GM19025 (cell line): Measurements from ENCODE around the gene NBL1.

Experiments used
- ATAC-seq: cut with Tn5 transposase; IDR thresholded peaks from one replicate; pipeline ENCODE4 v1.9.1; 2021; ENCODE audit warnings: mild to moderate bottlenecking, low read depth, moderate library complexity; ENCODE audit not compliant: unreplicated experiment

NBL1 gene

DNA sequence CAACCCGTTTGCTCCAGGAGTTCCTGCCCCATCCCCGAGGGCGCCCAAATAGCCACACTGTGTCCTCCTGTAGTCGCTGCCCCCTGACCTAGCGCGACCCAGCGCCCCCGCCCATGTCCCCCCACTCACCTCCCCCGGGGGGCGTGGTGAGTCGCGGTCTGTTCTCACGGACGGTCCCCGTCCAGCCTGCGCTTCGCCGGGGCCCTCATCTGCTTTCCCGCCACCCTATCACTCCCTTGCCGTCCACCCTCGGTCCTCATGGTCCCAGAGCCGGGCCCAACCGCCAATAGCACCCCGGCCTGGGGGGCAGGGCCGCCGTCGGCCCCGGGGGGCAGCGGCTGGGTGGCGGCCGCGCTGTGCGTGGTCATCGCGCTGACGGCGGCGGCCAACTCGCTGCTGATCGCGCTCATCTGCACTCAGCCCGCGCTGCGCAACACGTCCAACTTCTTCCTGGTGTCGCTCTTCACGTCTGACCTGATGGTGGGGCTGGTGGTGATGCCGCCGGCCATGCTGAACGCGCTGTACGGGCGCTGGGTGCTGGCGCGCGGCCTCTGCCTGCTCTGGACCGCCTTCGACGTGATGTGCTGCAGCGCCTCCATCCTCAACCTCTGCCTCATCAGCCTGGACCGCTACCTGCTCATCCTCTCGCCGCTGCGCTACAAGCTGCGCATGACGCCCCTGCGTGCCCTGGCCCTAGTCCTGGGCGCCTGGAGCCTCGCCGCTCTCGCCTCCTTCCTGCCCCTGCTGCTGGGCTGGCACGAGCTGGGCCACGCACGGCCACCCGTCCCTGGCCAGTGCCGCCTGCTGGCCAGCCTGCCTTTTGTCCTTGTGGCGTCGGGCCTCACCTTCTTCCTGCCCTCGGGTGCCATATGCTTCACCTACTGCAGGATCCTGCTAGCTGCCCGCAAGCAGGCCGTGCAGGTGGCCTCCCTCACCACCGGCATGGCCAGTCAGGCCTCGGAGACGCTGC lies 21.7 kb downstream of the NBL1 start:
- ATAC-seq, result no peak

DNA sequence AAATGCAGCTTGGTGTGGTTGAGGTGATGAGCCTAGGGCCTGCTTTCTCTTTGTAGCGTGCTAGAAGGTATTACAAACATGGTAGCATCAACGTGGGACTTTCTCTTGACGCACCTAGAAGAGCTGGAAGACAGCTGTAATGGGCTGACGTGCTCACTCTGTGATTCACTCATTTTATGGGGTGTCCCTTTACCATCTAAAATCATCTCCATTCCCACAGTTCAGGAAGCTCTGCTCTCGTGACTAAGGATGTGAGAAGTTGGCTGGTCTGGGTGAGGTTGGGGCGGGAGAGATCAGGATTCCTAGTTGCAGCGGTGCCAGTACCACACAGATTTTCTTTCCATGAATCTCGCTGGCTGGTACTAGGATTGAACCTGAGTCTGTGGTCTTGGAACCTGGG lies 24.8 kb downstream of the NBL1 start:
- no peak for ATAC-seq

DNA sequence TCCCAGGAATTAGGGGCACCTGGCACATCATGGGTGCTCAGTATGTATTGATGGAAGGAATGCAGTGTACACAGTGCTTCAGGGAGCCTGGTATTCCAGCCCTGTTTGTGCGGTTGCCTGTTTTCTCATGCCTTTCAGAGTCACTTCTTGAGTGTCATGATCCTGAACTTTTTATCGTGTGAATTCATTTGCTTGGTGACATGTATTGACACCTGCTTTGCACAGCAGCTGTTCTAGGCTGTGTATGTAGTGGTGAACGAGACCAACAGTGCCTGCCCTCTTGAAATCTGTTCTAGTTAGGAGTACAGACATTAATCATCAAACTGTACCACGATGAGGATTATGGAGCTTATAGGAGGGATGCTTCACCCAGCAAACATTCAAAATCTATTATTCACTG lies 26.7 kb downstream of the NBL1 start:
- no peak for ATAC-seq

DNA sequence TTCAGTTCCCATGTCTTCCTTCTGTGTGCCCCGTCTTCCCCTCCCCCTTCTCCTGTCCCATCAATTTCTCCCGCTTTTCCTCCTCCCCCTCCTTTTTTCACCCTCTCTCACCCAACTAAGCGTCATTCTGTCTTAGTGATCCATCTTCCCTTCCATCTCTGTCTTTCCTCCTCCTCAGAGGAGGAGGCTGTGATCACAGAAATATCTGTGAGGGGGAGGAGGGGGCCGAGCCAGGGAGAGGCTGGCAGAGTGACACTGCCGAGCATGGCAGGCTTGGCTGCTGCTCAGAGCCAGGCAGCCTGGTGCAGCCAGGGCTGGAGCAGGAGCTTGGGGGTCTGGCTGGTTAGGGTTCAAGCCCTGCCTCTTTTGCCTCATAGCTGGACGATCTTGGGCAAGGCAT lies 28.1 kb downstream of the NBL1 start:
- ATAC-seq, result no peak

DNA sequence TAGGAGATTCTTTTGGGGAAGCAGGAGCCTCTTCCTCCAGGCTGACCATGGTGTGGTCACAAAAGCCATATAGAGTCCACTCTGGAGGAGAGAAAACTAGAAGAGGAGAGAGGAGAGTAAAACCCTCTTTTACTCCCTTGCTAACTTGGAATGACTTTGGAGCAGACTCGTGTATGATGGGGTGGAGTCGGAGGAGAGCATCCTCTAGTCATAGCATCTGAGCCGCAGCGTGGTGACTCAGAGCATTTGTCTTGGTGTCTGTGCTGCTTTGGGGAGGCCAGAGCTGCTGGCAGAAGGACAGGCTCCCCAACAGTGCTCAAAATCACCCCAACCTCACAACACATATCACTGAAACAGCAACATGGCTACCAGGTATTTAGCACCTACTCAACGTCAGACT lies 31.7 kb downstream of the NBL1 start:
- ATAC-seq, result no peak

DNA sequence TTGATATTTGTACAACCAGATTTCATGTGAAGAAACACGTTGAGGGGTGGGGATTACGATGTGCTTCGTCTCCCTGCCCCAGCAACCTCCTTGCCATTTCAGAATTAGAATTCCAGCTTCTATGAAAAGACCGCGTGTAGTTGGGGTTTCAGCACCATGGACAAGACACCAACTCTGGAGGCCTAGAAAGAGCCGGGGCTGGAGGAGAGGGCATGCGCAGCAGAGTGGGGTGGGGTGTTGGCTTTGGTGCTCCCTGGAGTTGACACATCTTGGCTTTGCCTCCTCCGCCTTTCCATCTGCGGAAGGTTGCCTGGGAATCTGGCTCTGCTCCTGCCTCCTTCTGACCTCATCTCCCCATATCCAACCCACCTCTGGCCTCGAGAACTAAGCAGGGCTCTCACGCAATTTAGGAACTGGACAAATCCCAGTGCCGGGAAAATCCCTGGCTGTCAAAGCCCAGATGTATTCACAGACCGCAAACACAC lies 32.4 kb downstream of the NBL1 start:
- no peak for ATAC-seq

DNA sequence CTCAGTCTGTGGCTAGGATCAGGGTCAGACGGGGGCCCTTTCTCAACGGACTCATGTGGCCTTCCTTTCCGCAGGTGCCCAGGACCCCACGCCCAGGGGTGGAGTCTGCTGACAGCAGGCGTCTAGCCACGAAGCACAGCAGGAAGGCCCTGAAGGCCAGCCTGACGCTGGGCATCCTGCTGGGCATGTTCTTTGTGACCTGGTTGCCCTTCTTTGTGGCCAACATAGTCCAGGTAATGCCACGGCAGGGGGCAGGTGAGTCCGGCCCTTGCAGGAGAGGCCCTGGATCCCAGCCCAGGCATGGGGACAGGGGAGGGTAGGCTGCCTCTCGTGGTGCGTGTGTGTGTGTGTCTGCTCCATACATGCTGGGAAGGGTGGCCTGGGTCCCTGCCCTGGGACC lies 34.4 kb downstream of the NBL1 start:
- ATAC-seq, result no peak

DNA sequence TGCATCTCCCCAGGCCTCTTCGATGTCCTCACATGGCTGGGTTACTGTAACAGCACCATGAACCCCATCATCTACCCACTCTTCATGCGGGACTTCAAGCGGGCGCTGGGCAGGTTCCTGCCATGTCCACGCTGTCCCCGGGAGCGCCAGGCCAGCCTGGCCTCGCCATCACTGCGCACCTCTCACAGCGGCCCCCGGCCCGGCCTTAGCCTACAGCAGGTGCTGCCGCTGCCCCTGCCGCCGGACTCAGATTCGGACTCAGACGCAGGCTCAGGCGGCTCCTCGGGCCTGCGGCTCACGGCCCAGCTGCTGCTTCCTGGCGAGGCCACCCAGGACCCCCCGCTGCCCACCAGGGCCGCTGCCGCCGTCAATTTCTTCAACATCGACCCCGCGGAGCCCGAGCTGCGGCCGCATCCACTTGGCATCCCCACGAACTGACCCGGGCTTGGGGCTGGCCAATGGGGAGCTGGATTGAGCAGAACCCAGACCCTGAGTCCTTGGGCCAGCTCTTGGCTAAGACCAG lies 34.9 kb downstream of the NBL1 start:
- ATAC-seq, result no peak

DNA sequence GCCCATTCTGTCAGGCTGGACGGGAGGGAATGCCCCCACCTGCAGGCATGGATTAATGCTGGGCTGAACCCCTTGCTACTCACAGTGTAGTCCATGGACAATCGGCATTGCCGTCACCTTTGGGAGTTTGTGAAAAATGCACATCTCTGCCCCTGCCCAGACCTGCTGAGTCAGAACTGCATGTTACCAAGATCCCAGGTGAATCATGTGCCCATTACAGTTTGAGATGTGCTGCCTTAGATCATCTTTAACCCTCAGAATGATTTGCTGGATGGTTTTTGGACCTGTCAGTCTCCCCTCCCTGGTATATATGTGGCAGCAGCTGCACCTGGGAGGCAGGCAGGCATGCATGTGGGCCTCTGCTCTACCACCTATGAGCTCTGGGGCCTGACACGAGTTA lies 35.6 kb downstream of the NBL1 start:
- ATAC-seq, result no peak

DNA sequence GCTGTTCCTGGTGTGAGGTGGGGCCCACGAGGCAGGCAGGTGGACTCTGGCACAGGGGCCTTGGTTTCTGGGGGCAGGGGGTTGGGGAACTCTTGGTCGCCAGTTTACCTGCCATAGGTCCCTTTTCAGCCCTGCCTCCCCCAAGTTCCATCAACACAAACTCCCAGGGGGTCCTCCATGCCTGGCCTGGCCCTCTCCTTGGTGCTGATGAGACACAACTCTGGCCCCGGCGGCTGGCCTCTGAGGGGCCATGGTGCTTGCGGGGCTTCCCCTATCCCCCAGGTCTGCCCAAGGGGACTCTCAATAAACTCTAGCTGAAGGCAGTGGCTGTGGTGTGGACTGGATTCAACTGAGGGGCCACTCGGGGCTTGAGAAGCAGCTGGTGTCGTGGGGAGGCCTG lies 36.5 kb downstream of the NBL1 start:
- ATAC-seq, result no peak

DNA sequence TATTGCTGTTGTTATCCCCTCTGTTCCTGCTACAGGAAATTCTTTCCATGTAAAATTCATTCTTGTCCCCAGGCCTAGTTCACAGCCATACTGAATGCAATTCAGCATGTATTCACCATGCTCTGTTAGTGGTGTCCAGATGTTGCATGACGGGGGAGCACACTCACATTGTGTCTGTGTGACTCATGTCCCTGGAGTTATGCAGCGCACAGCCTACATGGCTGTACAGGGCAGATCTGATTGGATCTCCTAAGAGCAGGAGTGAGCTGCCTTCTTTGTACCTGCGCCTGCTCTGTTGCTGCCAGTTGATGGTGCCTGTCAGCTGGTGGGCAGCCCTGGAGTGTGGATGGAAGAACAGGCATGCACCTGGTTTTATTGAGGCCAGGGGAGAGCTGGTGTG lies 38.1 kb downstream of the NBL1 start:
- ATAC-seq, result no peak

DNA sequence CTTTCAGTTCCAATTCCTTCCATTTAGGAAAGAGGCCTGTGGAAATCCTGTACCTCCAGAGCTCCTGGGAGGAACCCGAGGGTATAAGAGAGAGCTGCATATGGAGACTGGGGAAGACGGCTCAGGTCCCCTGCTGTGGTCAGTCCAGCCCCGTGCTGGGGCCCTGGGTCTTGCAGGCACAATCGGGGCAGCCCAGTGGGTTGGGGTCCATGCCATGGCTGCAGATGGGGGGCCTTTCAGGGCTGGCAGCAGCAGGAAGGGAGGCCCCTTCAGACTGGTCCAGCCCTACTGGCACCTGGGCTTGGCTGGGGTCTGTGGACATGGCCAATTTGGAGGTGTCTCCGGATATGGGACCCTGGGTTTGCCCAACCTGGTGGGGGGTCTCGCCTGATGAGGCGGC lies 38.8 kb downstream of the NBL1 start:
- ATAC-seq, result no peak

DNA sequence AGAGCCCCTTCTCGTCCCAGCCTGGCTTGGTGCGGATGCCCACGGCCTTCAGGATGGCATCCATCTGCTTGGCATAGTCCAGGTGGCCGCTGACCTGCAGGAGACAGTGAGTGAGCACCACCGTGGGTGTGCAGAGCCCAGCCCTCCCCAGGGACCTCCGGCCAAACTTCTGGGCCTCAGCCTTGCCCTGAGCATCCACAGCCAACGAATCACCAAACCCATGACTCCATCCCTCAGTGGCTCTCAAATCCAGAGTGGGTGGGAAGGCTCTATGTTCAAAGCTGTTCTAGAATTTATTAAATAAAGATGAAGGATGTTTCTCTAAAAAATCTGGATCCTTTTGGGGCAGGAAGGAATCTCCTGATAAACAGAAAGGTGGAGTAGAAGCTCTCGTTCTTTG lies 39.2 kb downstream of the NBL1 start:
- ATAC-seq, result no peak

DNA sequence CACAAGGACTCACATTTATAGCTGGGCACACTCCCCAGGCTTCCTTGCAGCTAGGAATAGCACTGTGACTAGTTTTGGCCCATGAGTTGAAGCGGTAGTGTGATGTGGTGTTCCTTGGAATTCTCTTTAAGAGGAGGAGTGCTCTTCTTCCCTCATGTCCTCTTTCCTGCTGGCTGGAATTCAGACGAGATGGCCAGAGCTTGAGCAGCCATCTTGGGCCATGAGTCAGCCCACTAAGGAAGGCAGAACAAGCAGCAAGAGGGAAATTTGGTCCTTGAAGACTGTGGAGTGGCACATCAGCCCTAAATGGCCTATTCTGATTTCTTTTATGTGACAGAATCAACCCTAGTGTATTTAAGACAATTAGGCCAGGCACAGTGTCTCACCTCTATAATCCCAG lies 40.6 kb downstream of the NBL1 start:
- no peak for ATAC-seq

DNA sequence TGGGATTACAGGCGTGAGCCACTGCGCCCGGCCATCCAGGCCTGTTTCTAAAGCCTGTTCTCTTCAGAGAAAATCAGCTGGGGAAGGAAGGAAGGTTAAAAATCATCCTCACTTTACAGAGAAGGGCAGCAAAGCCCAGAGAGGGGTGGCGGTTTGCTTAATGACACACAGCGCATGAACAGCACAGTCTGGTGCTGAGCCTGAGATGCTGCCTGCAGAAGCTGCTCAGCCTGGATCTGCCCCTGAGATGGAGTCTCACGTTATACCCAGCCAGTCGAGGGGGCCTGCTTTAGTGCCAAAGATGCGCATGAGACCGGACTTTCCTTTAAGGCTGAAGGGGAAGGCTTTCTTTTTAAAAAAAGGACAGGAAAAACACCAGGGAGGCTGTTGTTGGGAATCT lies 41.9 kb downstream of the NBL1 start:
- ATAC-seq, result no peak

DNA sequence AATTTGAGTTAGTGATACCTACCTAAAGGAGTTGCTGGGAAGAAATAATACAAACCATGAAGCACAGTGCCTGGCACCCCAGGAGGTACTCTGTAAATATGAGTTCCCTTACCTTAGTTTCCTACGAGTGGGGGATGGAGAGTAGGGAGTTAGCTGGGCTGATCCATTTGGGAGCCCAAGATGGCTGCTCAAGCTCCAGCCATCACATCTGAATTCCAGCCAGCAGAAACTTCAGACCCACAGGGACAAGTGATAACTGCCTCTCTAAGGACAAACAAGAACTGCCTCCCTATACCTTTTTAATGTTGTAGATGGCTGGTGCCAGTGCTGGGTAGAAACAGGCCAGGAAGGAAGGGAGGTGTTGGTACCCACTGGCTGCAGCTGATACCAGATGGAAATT lies 43.3 kb downstream of the NBL1 start:
- no peak for ATAC-seq

DNA sequence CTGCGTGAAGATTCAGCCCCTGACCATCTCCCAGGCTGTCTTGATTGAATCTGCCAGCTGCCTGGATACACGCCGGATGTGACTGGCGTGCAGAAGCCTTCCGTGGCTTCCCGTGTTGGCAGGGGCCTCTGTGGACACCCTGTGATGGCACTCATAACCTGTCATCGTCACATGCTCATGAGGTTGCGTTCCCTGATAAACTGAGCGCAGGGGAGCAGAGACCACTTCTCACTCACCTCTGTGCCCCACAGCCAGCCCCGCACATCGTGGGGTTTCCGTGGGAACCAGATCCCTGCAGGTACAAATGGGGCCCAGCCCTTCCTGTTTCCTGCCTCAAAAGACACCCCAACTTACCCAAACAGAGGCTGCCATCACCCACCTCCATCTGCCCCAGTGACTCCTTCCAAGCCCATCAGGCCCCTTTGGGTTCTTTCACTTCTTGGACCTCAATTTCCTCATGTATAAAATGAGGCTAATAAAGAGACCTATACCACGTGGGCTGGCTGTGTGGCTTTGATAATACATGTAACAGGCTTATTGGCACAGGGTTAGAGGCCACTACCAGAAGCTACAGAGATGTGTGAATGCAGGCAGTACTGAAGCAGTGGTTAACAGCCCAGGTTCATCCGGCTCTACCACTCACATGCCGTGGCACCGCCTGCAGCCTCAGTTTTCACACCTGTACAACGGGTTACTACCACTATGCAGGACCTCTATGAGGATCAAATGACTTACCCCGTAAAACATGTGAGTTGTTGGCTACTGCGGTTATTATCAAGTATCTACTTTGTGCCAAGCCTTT lies 44.1 kb downstream of the NBL1 start:
- no peak for ATAC-seq

DNA sequence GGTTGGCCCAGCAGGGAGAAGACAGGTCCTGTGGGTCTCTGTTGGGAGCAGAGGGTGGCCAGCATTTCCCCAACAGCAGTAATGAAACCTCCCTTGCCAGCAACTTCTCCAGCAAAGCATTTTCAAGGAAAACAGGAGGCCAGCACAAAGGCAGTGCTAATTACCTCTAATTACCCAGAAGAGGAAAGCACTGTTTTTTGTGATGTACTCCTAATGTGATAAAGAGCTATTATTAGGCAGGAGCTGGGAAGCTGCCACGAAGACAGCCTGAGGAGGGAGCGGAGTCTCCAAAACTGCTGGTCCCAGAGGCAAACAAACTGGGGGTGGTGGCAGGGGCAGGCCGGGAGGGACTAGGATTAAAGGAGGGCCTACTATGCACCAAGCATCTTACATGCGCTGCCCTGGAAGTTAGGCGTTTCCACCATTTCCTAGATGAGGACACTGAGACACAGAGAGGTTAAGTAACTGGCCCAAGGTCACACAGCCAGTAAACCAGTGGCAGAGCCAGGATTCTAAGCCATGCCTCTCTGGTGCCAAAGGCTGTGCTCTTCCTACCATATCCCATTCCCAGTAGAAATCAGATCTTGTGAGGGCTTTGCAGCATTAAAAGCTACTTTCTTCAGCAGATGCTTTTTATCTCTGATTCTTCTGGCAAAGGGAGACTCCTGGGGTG lies 45.1 kb downstream of the NBL1 start:
- no peak for ATAC-seq

DNA sequence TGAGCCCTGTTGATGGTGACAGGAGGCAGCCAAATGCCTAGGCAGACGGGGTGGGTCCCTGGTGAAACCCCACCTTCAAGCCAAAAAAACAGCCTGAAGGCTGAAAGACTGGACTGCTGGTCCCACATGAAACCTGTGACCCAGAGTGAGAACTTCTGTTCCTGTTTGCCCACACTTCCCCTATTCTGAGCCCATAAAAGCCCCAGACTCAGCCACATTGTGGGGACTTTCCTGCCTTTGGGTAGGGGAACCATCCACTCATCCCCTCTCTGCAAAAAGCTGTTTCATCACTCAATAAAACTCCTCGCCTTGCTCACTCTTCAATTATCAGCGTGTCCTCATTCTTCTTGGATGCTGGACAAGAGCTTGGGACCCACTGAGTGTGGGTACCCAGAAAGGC lies 45.7 kb downstream of the NBL1 start:
- ATAC-seq, result no peak

DNA sequence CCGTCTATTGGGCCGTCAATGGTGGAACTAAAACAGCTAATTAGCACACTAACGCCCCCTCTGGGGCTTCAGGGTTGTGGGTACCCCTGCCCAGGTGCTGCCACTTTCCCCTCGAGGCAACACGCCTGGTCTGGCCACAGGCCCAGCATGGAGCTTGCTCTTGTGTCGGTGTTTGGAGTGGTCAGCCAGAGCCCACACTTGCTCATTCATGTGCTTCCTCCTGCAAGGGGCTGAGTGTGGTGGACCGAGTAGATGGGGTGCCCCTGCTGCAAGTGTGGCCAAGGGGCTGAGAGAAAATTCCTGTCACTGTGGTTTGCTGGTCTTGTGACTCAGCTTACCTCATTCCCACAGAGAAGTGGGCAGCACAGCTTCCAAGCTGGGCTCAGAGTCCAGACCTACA lies 46.2 kb downstream of the NBL1 start:
- ATAC-seq, result no peak

DNA sequence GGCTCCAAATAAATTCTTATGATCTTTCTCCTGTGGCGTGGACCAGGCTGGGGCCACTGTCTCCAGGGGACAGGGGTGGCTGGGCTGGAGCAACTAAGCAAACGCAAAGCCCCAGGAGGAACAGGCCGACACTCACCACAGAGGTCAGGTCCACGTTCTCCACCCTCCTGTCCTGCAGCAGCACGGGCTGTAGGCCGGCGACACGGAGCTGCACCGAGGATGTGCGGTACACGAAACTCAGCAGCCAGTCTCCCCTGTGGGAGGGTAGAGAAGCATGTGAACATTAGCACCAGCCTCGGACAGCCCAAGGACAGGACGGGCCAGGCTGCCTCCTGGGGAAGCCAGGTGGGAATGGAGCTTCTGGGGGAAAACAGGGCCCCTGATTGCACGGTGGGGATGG lies 50.2 kb downstream of the NBL1 start:
- no peak for ATAC-seq
